K562 (cell line): ENCODE measurements around the gene CTDSPL. TPM values are rescaled to one million over a fixed set of nuclear protein-coding genes. Genes with fewer than 3 reads are reported as not detected.
A peak's percentile ranks its signal among the peaks of the same experiment; 100 is the strongest.

ENCODE experiments used
- ARID1B ChIP-seq: fragments of 450-650 bp; IDR thresholded peaks from 2 replicates; pipeline ENCODE4 v1.6.1; 2016; ENCODE audit warnings: antibody characterized with exemption, mild to moderate bottlenecking, inconsistent platforms
- ARID3B ChIP-seq: fragments of 250-450 bp; sonication (Bioruptor Pico); IDR thresholded peaks from 2 replicates; pipeline ENCODE4 v1.4.0; 2020; ENCODE audit warnings: borderline replicate concordance
- CAMTA2 ChIP-seq: fragments of 250-450 bp; sonication (Bioruptor Pico); conservative IDR thresholded peaks from 2 replicates; pipeline ENCODE4 v1.5.1; 2022
- CBFA2T2 ChIP-seq: fragments of 450-650 bp; conservative IDR thresholded peaks from 2 replicates; pipeline ENCODE4 v1.6.1; 2017; ENCODE audit warnings: mild to moderate bottlenecking
- CXXC5 ChIP-seq: fragments of 250-450 bp; sonication (Bioruptor Pico); IDR thresholded peaks from 2 replicates; pipeline ENCODE4 v1.8.0; 2022; ENCODE audit warnings: inconsistent platforms, mild to moderate bottlenecking, moderate library complexity
- FOXJ3 ChIP-seq: sonication (generic); formaldehyde crosslinking; IDR thresholded peaks from 2 replicates; pipeline ENCODE4 v1.4.0; 2020; ENCODE audit warnings: mild to moderate bottlenecking, missing genetic modification reagents
- FOXM1 ChIP-seq, 2 experiments: fragments of 450-650 bp in 1 of 2; sonication (generic) in 1 of 2; formaldehyde crosslinking in 1 of 2; IDR thresholded peaks; 2 replicates each; pipeline versions ENCODE4 v1.6.1 to v1.9.0; 2017 to 2022; ENCODE audit warnings: low read depth in 2 of 2, mild to moderate bottlenecking in 2 of 2, missing genetic modification reagents in 1 of 2, moderate library complexity in 1 of 2
- GATAD2A ChIP-seq: fragments of 450-650 bp; IDR thresholded peaks from 2 replicates; pipeline ENCODE4 v1.6.1; 2017
- GTF2A2 ChIP-seq: IDR thresholded peaks from 2 replicates; pipeline ENCODE4 v1.6.1; 2016; ENCODE audit warnings: mild to moderate bottlenecking, missing genetic modification characterization, missing compliant biosample characterization
- JUN ChIP-seq, 2 experiments: sonication (generic) in 1 of 2; formaldehyde crosslinking in 1 of 2; IDR thresholded peaks; 2 replicates each; pipeline versions ENCODE4 v1.6.1 to v1.8.0; 2012 to 2022; ENCODE audit warnings: borderline replicate concordance in 2 of 2, mild to moderate bottlenecking in 2 of 2, improper control_type of control experiment in 1 of 2, low read depth in 1 of 2, low read length in 1 of 2, missing genetic modification reagents in 1 of 2
- KDM5B ChIP-seq: fragments of 200-600 bp; sonication (generic); IDR thresholded peaks from 2 replicates; pipeline ENCODE4 v1.6.1; 2012; ENCODE audit warnings: low read depth, mild to moderate bottlenecking, moderate library complexity, low read length, control low read depth, inconsistent platforms; ENCODE audit not compliant: insufficient replicate concordance
- MLX ChIP-seq, 2 experiments: fragments of 450-650 bp in 1 of 2; sonication (generic) in 1 of 2; formaldehyde crosslinking; conservative IDR thresholded peaks; 2 replicates each; pipeline versions ENCODE4 v1.4.0 to v1.8.1; 2020 to 2022; ENCODE audit warnings: mild to moderate bottlenecking in 1 of 2, missing genetic modification reagents in 1 of 2
- SMARCA4 ChIP-seq: fragments of 450-650 bp; IDR thresholded peaks from 2 replicates; pipeline ENCODE4 v1.6.1; 2016
- SMARCB1 ChIP-seq: IDR thresholded peaks from 2 replicates; pipeline ENCODE4 v1.6.1; 2011; ENCODE audit warnings: improper control_type of control experiment, low read depth; ENCODE audit not compliant: insufficient read length
- U2AF2 ChIP-seq: fragments of 200-400 bp; formaldehyde crosslinking; optimal IDR thresholded peaks from 2 replicates; pipeline ENCODE3; 2017; ENCODE audit warnings: low read depth, mild to moderate bottlenecking, low read length
- VEZF1 ChIP-seq: fragments of 200-800 bp; sonication (Bioruptor generic); IDR thresholded peaks from 2 replicates; pipeline ENCODE4 v1.6.1; 2017; ENCODE audit warnings: missing genetic modification characterization, missing compliant biosample characterization
- YY1 ChIP-seq, 3 experiments: IDR thresholded peaks; 2 replicates each; pipeline ENCODE4 v1.6.1; 2011; ENCODE audit warnings: low read length in 2 of 3, mild to moderate bottlenecking in 2 of 3, moderate library complexity in 2 of 3, borderline replicate concordance in 1 of 3, control low read depth in 1 of 3, low read depth in 1 of 3; ENCODE audit not compliant: insufficient read depth in 3 of 3, insufficient replicate concordance in 2 of 3, control insufficient read depth in 1 of 3, insufficient read length in 1 of 3; ENCODE audit errors: extremely low read depth in 1 of 3
- ZNF347 ChIP-seq: fragments of 450-650 bp; formaldehyde crosslinking; IDR thresholded peaks from 2 replicates; pipeline ENCODE4 v1.4.0; 2020; ENCODE audit warnings: low read depth, mild to moderate bottlenecking, moderate library complexity
- ZNF707 ChIP-seq: fragments of 250-450 bp; sonication (Bioruptor Pico); conservative IDR thresholded peaks from 2 replicates; pipeline ENCODE4 v1.8.0; 2022; ENCODE audit warnings: inconsistent platforms, mild to moderate bottlenecking, moderate library complexity
- polyA plus RNA-seq, 8 experiments: library from polyadenylated mRNA; depleted of rRNA in 4 of 8; stranded (reverse) in 5 of 8; unstranded in 3 of 8; fragments of >200 nt; fragmentation: Nextera tagmentation in 2 of 8; fragmentation: Illumina TruSeq in 1 of 8; extraction: Ambion mirVana in 2 of 8; extraction: Trizol in 1 of 8; gene quantifications; 2 replicates each; pipeline versions ENCODE4 v1.2.1 to v1.2.3, GENCODE V29; 2011 to 2014; ENCODE audit warnings: inconsistent platforms in 1 of 8, missing spikeins in 1 of 8
- total RNA-seq, 7 experiments: library from RNA; depleted of rRNA in 6 of 7; stranded (reverse); fragments of >200 nt in 6 of 7; fragmentation: Illumina TruSeq in 2 of 7; extraction: Trizol in 2 of 7; gene quantifications; 2 replicates each; pipeline versions ENCODE4 v1.2.1 to v1.2.3, GENCODE V29; 2011 to 2021; ENCODE audit warnings: low replicate concordance in 1 of 7

Gene CTDSPL
- total and polyA plus RNA-seq, 9 of the 15 experiments (the other 6 are each of a cell fraction or from before 2014, with no cell fraction given) = 5.1 to 19.3 (median 11.3) TPM

DNA sequence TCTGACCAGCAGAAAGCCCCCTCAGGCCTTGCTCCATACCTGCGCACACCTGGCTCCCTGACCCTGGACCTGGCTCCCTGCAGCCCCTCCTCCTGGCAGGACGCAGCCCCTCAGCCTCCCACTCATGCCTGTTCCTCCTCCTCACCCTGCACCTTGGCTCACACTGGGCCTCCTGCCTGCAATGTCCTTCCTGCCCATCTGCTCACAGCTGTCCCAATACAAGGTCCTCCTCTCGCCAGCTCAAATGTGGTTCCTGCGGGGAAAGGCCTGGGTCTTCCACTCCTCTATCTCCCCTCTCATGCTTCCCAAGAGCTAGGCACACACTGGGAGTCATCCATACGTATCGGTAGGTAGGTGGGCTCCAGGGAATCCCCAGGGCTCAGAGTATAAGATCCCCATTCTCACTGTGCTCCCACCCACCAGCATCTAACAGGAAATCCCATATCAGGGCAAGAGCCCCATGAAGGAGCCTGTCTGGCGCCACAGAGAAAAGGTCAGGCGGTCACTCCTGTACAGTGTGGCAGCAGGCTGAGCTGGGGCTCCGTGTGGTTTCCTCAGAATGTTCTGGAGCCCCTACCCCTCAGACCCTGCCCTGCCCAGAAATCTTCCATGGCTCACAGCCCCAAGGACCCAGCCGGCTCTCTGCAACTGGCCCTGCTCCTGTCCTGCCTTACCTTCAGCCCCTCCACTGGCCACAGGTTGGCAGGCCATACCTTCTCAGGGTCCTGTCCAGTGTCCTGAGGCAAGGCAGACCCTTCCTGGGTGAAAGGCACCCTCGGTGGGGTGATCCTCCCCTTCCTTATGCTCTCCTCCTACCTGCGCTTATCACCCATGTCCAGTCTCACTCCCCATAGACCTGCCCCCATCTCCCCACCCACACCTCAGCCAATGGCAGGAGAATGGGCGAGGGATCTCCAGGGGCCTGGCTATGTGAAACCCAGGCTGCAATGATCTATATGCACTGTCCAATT, 156.9 kb downstream of the CTDSPL start (continued):
- TF ChIP-seq ARID3B (CRISPR knock-in tag) (no peak), VEZF1 (CRISPR knock-in tag) (no peak), JUN (IDR thresholded peaks at IDR 0.05; ENCODE audit: borderline replicate concordance, low read depth, low read length) (no peak), JUN (CRISPR knock-in tag; IDR thresholded peaks at IDR 0.05; ENCODE audit: borderline replicate concordance) (no peak), ARID1B (peak; percentile 88), SMARCA4 (peak; percentile 51), CBFA2T2 (peak; percentile 68), FOXM1 (IDR thresholded peaks at IDR 0.05; ENCODE audit: low read depth) (0 out of 2 replicates have a peak, but pooled peaks have one; percentile 4), FOXM1 (CRISPR knock-in tag; IDR thresholded peaks at IDR 0.05; ENCODE audit: low read depth) (no peak), U2AF2 (no peak), MLX (CRISPR knock-in tag; conservative IDR thresholded peaks at IDR 0.05) (no peak), ZNF347 (no peak), FOXJ3 (CRISPR knock-in tag) (no peak), SMARCB1 (no peak), GTF2A2 (tag) (no peak), GATAD2A (peak; percentile 77; the same call in 1 of the 2 replicates), CXXC5 (CRISPR knock-in tag) (peak; percentile 25), ZNF707 (no peak), YY1 (IDR thresholded peaks at IDR 0.05; ENCODE audit: borderline replicate concordance in 1 of 3, control insufficient read depth in 1 of 3, extremely low read depth in 1 of 3, insufficient read depth in 3 of 3, insufficient read length in 1 of 3, insufficient replicate concordance in 2 of 3, low read depth in 1 of 3, low read length in 2 of 3) (peak in 1 of 3 experiments; percentile 60), CAMTA2 (CRISPR knock-in tag) (no peak), KDM5B (peak; percentile 32)
